ENCODE results near the gene OVCH1. TPM values are rescaled to one million over a fixed set of nuclear protein-coding genes. Genes with fewer than 3 reads are reported as not detected.
"Not testable (repeated sequence)": the region's sequence is repeated elsewhere in the genome, so short reads cannot be mapped to it uniquely, and the experiment has no call there.

OVCH1 gene
- total RNA-seq, 2 donors from 2014 or later: 0.13 to 0.73 TPM

DNA sequence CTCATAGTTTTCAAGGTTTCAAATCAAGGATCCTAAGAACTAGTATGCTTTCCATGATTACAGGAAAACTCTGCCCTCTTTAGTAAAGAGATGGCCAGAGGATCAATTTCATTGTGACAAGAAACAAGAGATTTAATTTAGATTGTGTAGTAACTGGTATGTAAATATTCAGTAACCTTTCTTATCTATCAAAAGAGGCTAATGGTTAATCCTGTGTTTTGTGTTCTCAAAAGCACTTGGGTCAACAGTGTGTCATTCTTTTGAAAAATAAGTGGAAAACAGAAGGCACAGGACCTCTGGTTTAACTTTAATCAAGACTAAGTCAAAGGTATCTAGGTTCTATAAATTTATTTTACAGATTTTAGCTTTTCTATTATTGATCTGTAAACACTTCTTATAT is 59.9 kb downstream of the OVCH1 start:
- Histone ChIP-seq H3K27ac (ENCODE audit: low read depth, low read length) (no peak overlapping the region), H3K9me3 (ENCODE audit: control insufficient read depth, low read length) (peaks cover 17% of the 10 kb centered on the region), H3K9ac (ENCODE audit: extremely low read depth, low read length, poor library complexity, severe bottlenecking) (no peak overlapping the region), H3K27me3 (ENCODE audit: control insufficient read depth, insufficient read depth, low read length, poor library complexity, severe bottlenecking) (no peaks in the 10 kb centered on the region), H3K36me3 (ENCODE audit: control insufficient read depth, insufficient read depth, low read length) (no peaks in the 10 kb centered on the region), H3K4me1 (ENCODE audit: control insufficient read depth, insufficient read depth, low read length) (no peaks in the 10 kb centered on the region), H3K4me3 (ENCODE audit: low read length) (peak overlapping the region; percentile 44)
- Mint-ChIP-seq H3K27me3 (ENCODE audit: insufficient read depth) (no peaks in the 10 kb centered on the region), H3K36me3 (ENCODE audit: low read depth) (peaks cover 12% of the 10 kb centered on the region), H3K4me3 (peak overlapping the region; percentile 16), H3K9me3 (peaks cover 27% of the 10 kb centered on the region), H3K4me1 (peaks cover 22% of the 10 kb centered on the region), H3K27ac (peak overlapping the region; percentile 20)
- TF ChIP-seq, protein P1, sequence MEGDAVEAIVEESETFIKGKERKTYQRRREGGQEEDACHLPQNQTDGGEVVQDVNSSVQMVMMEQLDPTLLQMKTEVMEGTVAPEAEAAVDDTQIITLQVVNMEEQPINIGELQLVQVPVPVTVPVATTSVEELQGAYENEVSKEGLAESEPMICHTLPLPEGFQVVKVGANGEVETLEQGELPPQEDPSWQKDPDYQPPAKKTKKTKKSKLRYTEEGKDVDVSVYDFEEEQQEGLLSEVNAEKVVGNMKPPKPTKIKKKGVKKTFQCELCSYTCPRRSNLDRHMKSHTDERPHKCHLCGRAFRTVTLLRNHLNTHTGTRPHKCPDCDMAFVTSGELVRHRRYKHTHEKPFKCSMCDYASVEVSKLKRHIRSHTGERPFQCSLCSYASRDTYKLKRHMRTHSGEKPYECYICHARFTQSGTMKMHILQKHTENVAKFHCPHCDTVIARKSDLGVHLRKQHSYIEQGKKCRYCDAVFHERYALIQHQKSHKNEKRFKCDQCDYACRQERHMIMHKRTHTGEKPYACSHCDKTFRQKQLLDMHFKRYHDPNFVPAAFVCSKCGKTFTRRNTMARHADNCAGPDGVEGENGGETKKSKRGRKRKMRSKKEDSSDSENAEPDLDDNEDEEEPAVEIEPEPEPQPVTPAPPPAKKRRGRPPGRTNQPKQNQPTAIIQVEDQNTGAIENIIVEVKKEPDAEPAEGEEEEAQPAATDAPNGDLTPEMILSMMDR (conservative IDR thresholded peaks at IDR 0.05): no peak
- DNase-seq: no peak

DNA sequence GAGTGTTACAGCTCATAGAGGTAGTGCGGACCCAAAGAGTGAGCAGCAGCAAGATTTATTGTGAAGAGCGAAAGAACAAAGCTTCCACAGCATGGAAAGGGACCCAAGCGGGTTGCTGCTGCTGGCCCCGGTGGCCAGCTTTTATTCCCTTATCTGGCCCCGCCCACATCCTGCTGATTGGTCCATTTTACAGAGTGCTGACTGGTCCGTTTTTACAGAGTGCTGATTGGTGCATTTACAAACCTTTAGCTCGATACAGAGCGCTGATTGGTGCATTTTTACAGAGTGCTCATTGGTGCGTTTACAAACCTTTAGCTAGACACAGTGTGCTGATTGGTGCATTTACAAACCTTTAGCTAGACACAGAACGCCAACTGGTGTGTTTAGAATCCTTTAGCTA is 60.7 kb downstream of the OVCH1 start:
- H3K4me3 Mint-ChIP-seq: not testable (repeated sequence)
- H3K9me3 Mint-ChIP-seq: peaks cover 27% of the 10 kb centered on the region
- 90 to 94% methylated on average over 9 to 10 of the region's 10 CpGs for WGBS, 2 experiments (ENCODE audit: insufficient coverage in 1 of 2, insufficient read length in 1 of 2)

GRCh38 chr12:29431513-29431912 is 66.0 kb downstream of the OVCH1 start:
- no peak overlapping the region for H3K4me3 ChIP-seq (ENCODE audit: low read length)
- TF ChIP-seq, protein P1 (conservative IDR thresholded peaks at IDR 0.05): no peak
- no peaks in the 10 kb centered on the region for H3K27me3 ChIP-seq (ENCODE audit: control insufficient read depth, insufficient read depth, low read length, poor library complexity, severe bottlenecking)

More for the DNA sequence above, 60.7 kb downstream of the OVCH1 start:
- not testable (repeated sequence) for H3K27ac ChIP-seq (ENCODE audit: low read depth, low read length); H3K4me1 ChIP-seq (ENCODE audit: control insufficient read depth, insufficient read depth, low read length); DNase-seq; H3K27ac Mint-ChIP-seq; H3K27me3 Mint-ChIP-seq (ENCODE audit: insufficient read depth); H3K27me3 ChIP-seq (ENCODE audit: control insufficient read depth, insufficient read depth, low read length, poor library complexity, severe bottlenecking); H3K9ac ChIP-seq (ENCODE audit: extremely low read depth, low read length, poor library complexity, severe bottlenecking); H3K36me3 ChIP-seq (ENCODE audit: control insufficient read depth, insufficient read depth, low read length)
- Histone ChIP-seq H3K9me3 (ENCODE audit: control insufficient read depth, low read length) (peaks cover 17% of the 10 kb centered on the region), H3K4me3 (ENCODE audit: low read length) (peak overlapping the region; percentile 53)
- H3K36me3 Mint-ChIP-seq (ENCODE audit: low read depth): peaks cover 12% of the 10 kb centered on the region
- H3K4me1 Mint-ChIP-seq: peaks cover 22% of the 10 kb centered on the region

DNA sequence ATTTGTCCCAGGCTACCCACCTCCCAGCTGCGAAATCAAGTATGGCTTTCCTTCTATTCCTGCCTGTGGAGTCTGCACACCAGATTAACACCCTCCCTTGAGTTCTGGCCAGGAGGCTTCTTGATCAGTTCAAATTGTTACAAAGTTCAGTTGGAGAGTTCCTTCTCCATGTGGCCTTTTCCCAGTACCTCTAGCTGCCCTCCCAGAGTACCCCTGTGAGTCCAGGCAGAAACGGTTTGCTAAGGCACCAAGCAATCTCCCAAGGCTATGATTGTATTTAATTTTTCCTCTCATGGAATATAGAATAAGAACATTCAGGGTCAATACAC is 66.8 kb downstream of the OVCH1 start:
- H3K4me3 Mint-ChIP-seq: peak overlapping the region; percentile 27

More at GRCh38 chr12:29431513-29431912, 66.0 kb downstream of the OVCH1 start:
- no peaks in the 10 kb centered on the region for H3K27me3 Mint-ChIP-seq (ENCODE audit: insufficient read depth)
- H3K27ac Mint-ChIP-seq: peak overlapping the region; percentile 98
- Histone ChIP-seq H3K27ac (ENCODE audit: low read depth, low read length) (no peak overlapping the region), H3K9me3 (ENCODE audit: control insufficient read depth, low read length) (peaks cover 8% of the 10 kb centered on the region), H3K36me3 (ENCODE audit: control insufficient read depth, insufficient read depth, low read length) (no peaks in the 10 kb centered on the region), H3K4me1 (ENCODE audit: control insufficient read depth, insufficient read depth, low read length) (peaks cover 6% of the 10 kb centered on the region), H3K9ac (ENCODE audit: extremely low read depth, low read length, poor library complexity, severe bottlenecking) (no peak overlapping the region)
- peaks cover 2% of the 10 kb centered on the region for H3K36me3 Mint-ChIP-seq (ENCODE audit: low read depth)
- peaks cover 8% of the 10 kb centered on the region for H3K9me3 Mint-ChIP-seq
- WGBS, 2 experiments (ENCODE audit: insufficient coverage in 1 of 2, insufficient read length in 1 of 2): 93 to 100% methylated on average over 1 to 2 of the region's 3 CpGs
- peaks cover 28% of the 10 kb centered on the region for H3K4me1 Mint-ChIP-seq
- H3K4me3 Mint-ChIP-seq: no peak overlapping the region
- no peak for DNase-seq

More for the DNA sequence above, 66.8 kb downstream of the OVCH1 start:
- Histone ChIP-seq H3K9ac (ENCODE audit: extremely low read depth, low read length, poor library complexity, severe bottlenecking) (peak overlapping the region; percentile 51), H3K9me3 (ENCODE audit: control insufficient read depth, low read length) (peaks cover 2% of the 10 kb centered on the region), H3K4me1 (ENCODE audit: control insufficient read depth, insufficient read depth, low read length) (peaks cover 6% of the 10 kb centered on the region), H3K36me3 (ENCODE audit: control insufficient read depth, insufficient read depth, low read length) (no peaks in the 10 kb centered on the region), H3K27me3 (ENCODE audit: control insufficient read depth, insufficient read depth, low read length, poor library complexity, severe bottlenecking) (no peaks in the 10 kb centered on the region), H3K4me3 (ENCODE audit: low read length) (no peak overlapping the region), H3K27ac (ENCODE audit: low read depth, low read length) (no peak overlapping the region)
- Mint-ChIP-seq H3K4me1 (peaks cover 28% of the 10 kb centered on the region), H3K36me3 (ENCODE audit: low read depth) (no peaks in the 10 kb centered on the region), H3K27ac (peak overlapping the region; percentile 98), H3K9me3 (peaks cover 5% of the 10 kb centered on the region), H3K27me3 (ENCODE audit: insufficient read depth) (no peaks in the 10 kb centered on the region)
- WGBS, 2 experiments (ENCODE audit: insufficient coverage in 1 of 2, insufficient read length in 1 of 2): 96 to 100% methylated on average over 1 to 2 of the region's 2 CpGs
- TF ChIP-seq, protein P1 (conservative IDR thresholded peaks at IDR 0.05): no peak
- DNase-seq: no peak

Measured in endodermal cell (in vitro differentiated cells).